HG03139 (cell line): ENCODE measurements around the gene ARHGAP1.

ENCODE experiments used
- ATAC-seq: cut with Tn5 transposase; IDR thresholded peaks from one replicate; pipeline ENCODE4 v1.9.1; 2021; ENCODE audit not compliant: unreplicated experiment

The ARHGAP1 gene

GRCh38 chr11:46643531-46643930 lies 56.9 kb downstream of the ARHGAP1 start:
- ATAC-seq = no peak

- no peak for ATAC-seq
Observed at GRCh38 chr11:46642627-46643335, 57.6 kb downstream of the ARHGAP1 start.

- no peak for ATAC-seq
Observed at GRCh38 chr11:46641639-46642038, 58.8 kb downstream of the ARHGAP1 start.

- ATAC-seq = no peak
Observed at GRCh38 chr11:46640036-46640788, 60.2 kb downstream of the ARHGAP1 start.

GRCh38 chr11:46639197-46639839 lies 61.1 kb downstream of the ARHGAP1 start:
- ATAC-seq = no peak

- no peak for ATAC-seq
Observed at GRCh38 chr11:46637546-46637945, 62.9 kb downstream of the ARHGAP1 start.

- ATAC-seq = no peak
Observed at GRCh38 chr11:46635557-46636139, 64.8 kb downstream of the ARHGAP1 start.

- no peak for ATAC-seq
Observed at GRCh38 chr11:46633291-46634217, 66.9 kb downstream of the ARHGAP1 start.

GRCh38 chr11:46632502-46632901 lies 67.9 kb downstream of the ARHGAP1 start:
- ATAC-seq = no peak

- no peak for ATAC-seq
Observed at GRCh38 chr11:46631676-46632075, 68.7 kb downstream of the ARHGAP1 start.

- ATAC-seq = no peak
Observed at GRCh38 chr11:46630237-46630636, 70.2 kb downstream of the ARHGAP1 start.

GRCh38 chr11:46628961-46629360 lies 71.5 kb downstream of the ARHGAP1 start:
- no peak for ATAC-seq
